K562 (cell line): Measurements from ENCODE around the gene SLC4A2. TPM values are rescaled to one million over a fixed set of nuclear protein-coding genes. Genes with fewer than 3 reads are reported as not detected.

Experiments
- ATAC-seq: fragments of 200-7000 bp; cut with Tn5 transposase; 3 replicates; pipeline ENCODE4 v1.9.1; 2020; ENCODE audit warnings: moderate library complexity
- BruUV-seq: library from RNA; stranded (reverse); fragments of 400-500 nt; replicated peaks from 2 replicates; lab custom pipeline; 2021; lab: Mats Ljungman, UMichigan
- CTCF ChIA-PET: fragments of 300-600 bp; formaldehyde crosslinking; extraction: SDS; loops from one replicate; lab custom pipeline; 2021; ENCODE audit warnings: low intra/inter-chr PET ratio; lab: Yijun Ruan, JAX
- POLR2A ChIA-PET: fragments of 300-600, 350-650 bp; sonication (Branson Sonifier 250); formaldehyde crosslinking; extraction: SDS; loops from one replicate; lab custom pipeline; 2021; ENCODE audit warnings: antibody characterized with exemption, inconsistent platforms; lab: Yijun Ruan, JAX
- DNase-seq, 4 experiments: peaks; one replicate each; pipeline versions ENCODE4 v3.0.0 to v3.0.0-alpha.2; 2011 to 2018; ENCODE audit warnings: low spot score in 3 of 4, mixed read lengths in 3 of 4; ENCODE audit errors: extremely low read depth in 1 of 4
- FAIRE-seq: peaks from 2 replicates; lab custom pipeline; 2011; peaks lifted over from hg19 to GRCh38; lab: Jason Lieb, UNC
- H2AFZ ChIP-seq: 2 replicates; pipeline ENCODE4 v1.6.0; 2011; ENCODE audit warnings: low read depth, low read length, control low read depth, inconsistent platforms
- H3K27ac ChIP-seq: fragments of 200-600 bp; 3 replicates; pipeline ENCODE4 v1.8.0; 2011; ENCODE audit warnings: low read depth, mild to moderate bottlenecking, control low read depth, inconsistent platforms, low read length, moderate library complexity, mixed read lengths; ENCODE audit errors: extremely low read depth
- H3K27me3 ChIP-seq, 2 experiments: fragments of 300-600 bp in 1 of 2; 2 replicates in 1 of 2; 3 replicates in 1 of 2; pipeline versions ENCODE4 v1.6.0 to v1.8.0; 2011; ENCODE audit warnings: inconsistent platforms in 2 of 2, low read length in 2 of 2, mild to moderate bottlenecking in 1 of 2, mixed read lengths in 1 of 2, moderate library complexity in 1 of 2; ENCODE audit not compliant: control insufficient read depth in 2 of 2, insufficient read depth in 2 of 2
- H3K36me3 ChIP-seq: fragments of 300-600 bp; 3 replicates; pipeline ENCODE4 v1.8.0; 2011; ENCODE audit warnings: mild to moderate bottlenecking, low read length, inconsistent platforms; ENCODE audit not compliant: control insufficient read depth, insufficient read depth
- H3K4me1 ChIP-seq, 2 experiments: fragments of 200-600 bp in 1 of 2; replicated peaks in 1 of 2; 2 replicates in 1 of 2; 3 replicates in 1 of 2; pipeline versions ENCODE4 v1.5.1 to v1.8.0; 2011; ENCODE audit warnings: inconsistent platforms in 2 of 2, low read length in 2 of 2, mild to moderate bottlenecking in 1 of 2, mixed read lengths in 1 of 2, moderate library complexity in 1 of 2; ENCODE audit not compliant: control insufficient read depth in 2 of 2, insufficient read depth in 2 of 2
- H3K4me2 ChIP-seq: 2 replicates; pipeline ENCODE4 v1.6.1; 2011; ENCODE audit warnings: low read length, control low read depth, inconsistent platforms, mixed read lengths; ENCODE audit not compliant: insufficient read depth
- H3K4me3 ChIP-seq: fragments of 200-600 bp; sonication (generic), shearing (Covaris generic); 2 replicates; pipeline ENCODE4 v1.5.1; 2016; ENCODE audit warnings: control low read depth, inconsistent platforms
- H3K79me2 ChIP-seq: fragments of 200-600 bp; 3 replicates; pipeline ENCODE4 v1.8.0; 2011; ENCODE audit warnings: low read length, inconsistent platforms; ENCODE audit not compliant: control insufficient read depth, insufficient read depth
- H3K9ac ChIP-seq, 2 experiments: 2 replicates each; pipeline versions ENCODE4 v1.6.0 to v1.6.1; 2011; ENCODE audit warnings: low read depth in 2 of 2, low read length in 2 of 2, control low read depth in 1 of 2, inconsistent platforms in 1 of 2, mild to moderate bottlenecking in 1 of 2, mixed read lengths in 1 of 2; ENCODE audit not compliant: insufficient read depth in 1 of 2
- H3K9me1 ChIP-seq: one replicate; pipeline ENCODE4 v1.6.0; 2011; ENCODE audit warnings: inconsistent platforms, mild to moderate bottlenecking, low read length, moderate library complexity; ENCODE audit not compliant: control insufficient read depth, insufficient read depth
- H3K9me3 ChIP-seq: replicated peaks from 2 replicates; pipeline ENCODE4 v1.5.1; 2011; ENCODE audit warnings: low read depth, low read length, inconsistent platforms; ENCODE audit not compliant: control insufficient read depth, insufficient read depth
- H4K20me1 ChIP-seq: replicated peaks from 2 replicates; pipeline ENCODE4 v1.6.1; 2011; ENCODE audit warnings: low read length, inconsistent platforms, mixed read lengths; ENCODE audit not compliant: control insufficient read depth, insufficient read depth
- EGR1 ChIP-seq: fragments of 450-650 bp; conservative IDR thresholded peaks from 2 replicates; pipeline ENCODE4 v1.6.1; 2017; ENCODE audit warnings: mild to moderate bottlenecking
- HINFP ChIP-seq: fragments of 450-650 bp; conservative IDR thresholded peaks from 2 replicates; pipeline ENCODE4 v1.6.1; 2016; ENCODE audit warnings: missing genetic modification characterization, low read depth, mild to moderate bottlenecking, control low read depth, missing compliant biosample characterization
- WGBS: fragments of 100-300 bp; shearing (Covaris generic); methylation state at CpG from one replicate; pipeline ENCODE4 v1.1.6; 2016; ENCODE audit warnings: low coverage, mixed read lengths; ENCODE audit not compliant: insufficient coverage; ENCODE audit errors: missing lambda C conversion rate; 5-methylcytosine and 5-hydroxymethylcytosine counted together
- in situ Hi-C: fragments of 300-500 bp; cut with MboI; formaldehyde crosslinking; loops from 4 replicates; pipeline ENCODE4 v1.15.0; 2018; ENCODE audit warnings: inconsistent platforms, mixed read lengths
- intact Hi-C: fragments of 100-400 bp; cut with micrococcal nuclease; formaldehyde crosslinking; loops from 2 replicates; pipeline ENCODE4 v1.14.2; 2022
- polyA plus RNA-seq, 8 experiments: library from polyadenylated mRNA; depleted of rRNA in 4 of 8; stranded (reverse) in 5 of 8; unstranded in 3 of 8; fragments of >200 nt; fragmentation: Nextera tagmentation in 2 of 8; fragmentation: Illumina TruSeq in 1 of 8; extraction: Ambion mirVana in 2 of 8; extraction: Trizol in 1 of 8; gene quantifications; 2 replicates each; pipeline versions ENCODE4 v1.2.1 to v1.2.3, GENCODE V29; 2011 to 2014; ENCODE audit warnings: inconsistent platforms in 1 of 8, missing spikeins in 1 of 8
- total RNA-seq, 7 experiments: library from RNA; depleted of rRNA in 6 of 7; stranded (reverse); fragments of >200 nt in 6 of 7; fragmentation: Illumina TruSeq in 2 of 7; extraction: Trizol in 2 of 7; gene quantifications; 2 replicates each; pipeline versions ENCODE4 v1.2.1 to v1.2.3, GENCODE V29; 2011 to 2021; ENCODE audit warnings: low replicate concordance in 1 of 7

SLC4A2 gene
- total and polyA plus RNA-seq, 9 of the 15 experiments (the other 6 are each of a cell fraction or from before 2014, with no cell fraction given), result 11.4 to 375 (median 130) TPM

DNA sequence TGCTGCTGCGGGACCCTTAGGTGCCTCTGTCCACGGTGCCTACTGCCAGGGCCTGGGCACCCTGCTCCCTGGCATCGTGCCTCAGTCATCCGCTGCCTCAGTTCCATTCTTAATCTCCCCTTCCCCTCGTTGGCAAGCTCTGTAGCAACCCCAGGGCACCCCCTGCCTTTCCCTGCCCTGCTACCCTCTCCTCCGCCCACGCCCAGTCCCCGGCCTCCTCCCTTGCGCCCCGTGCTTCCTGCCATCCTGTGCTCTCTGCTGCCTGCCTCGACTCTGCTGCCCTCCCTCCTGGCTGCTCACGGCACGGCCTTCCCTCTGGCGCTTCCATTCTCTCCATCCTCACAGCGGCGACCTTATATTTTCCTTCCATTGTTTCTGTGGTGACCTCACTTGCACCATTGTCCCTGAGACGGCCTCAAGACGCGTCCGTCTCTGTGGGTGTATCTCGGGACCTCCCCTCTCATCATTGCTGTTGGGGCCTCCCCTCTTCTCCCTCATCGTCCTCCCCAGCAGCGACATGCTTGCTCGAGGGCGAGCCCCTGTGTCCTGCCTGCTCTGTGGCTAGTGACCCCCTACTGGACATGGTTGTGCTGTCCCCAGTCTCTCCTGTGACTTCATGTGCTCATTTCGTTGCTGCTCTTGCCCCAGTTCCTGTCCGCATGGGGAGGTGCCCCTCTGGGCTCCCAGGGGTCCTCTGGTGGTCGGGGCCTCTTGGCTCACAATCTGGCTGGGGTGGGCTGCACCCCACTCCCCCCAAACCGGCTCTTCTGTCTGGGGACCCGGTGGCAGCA, 62.2 kb downstream of the SLC4A2 start:
- Histone ChIP-seq H3K36me3 (peaks cover 95% of the 10 kb centered on the region; the same call in 2 of the 3 replicates), H3K27ac (no peak overlapping the region), H4K20me1 (peaks cover 25% of the 10 kb centered on the region), H3K4me3 (no peak overlapping the region), H3K4me1 (peaks cover 0 to 57% of the 10 kb centered on the region in 2 experiments; a peak in 1 of 5 replicates), H3K27me3 (no peaks in the 10 kb centered on the region), H3K9me1 (peaks cover 1% of the 10 kb centered on the region), H3K79me2 (peaks cover 14% of the 10 kb centered on the region), H3K9me3 (no peaks in the 10 kb centered on the region), H3K4me2 (no peak overlapping the region), H3K9ac (no peak overlapping the region; a peak in 1 of 4 replicates), H2AFZ (no peak overlapping the region)
- POLR2A ChIA-PET, result interaction anchor here (0.7 to 1.1 kb wide), 2 partner anchors 9 to 44 kb away, joined by 3 read pairs; no protein-coding TSS in a partner anchor
- no peak for DNase-seq
- TF ChIP-seq HINFP (tag) (no peak), EGR1 (0 out of 2 replicates have a peak, but pooled peaks have one; percentile 8)
- in situ Hi-C loops, result no loop called here
- intact Hi-C loops, result no loop called here
- no peak for ATAC-seq
- FAIRE-seq, result no peak
- BruUV-seq, result no TSS peak
- CTCF ChIA-PET, result interaction anchor here (0.6 kb wide), 1 partner anchor 51 kb away, joined by 3 read pairs; no protein-coding TSS in a partner anchor
- WGBS, result 83% methylated on average over 30 of the region's 30 CpGs
